HepG2 (cell line): ENCODE results near the gene WIF1. TPM values are rescaled to one million over a fixed set of nuclear protein-coding genes. Genes with fewer than 3 reads are reported as not detected.

Source experiments
- ATAC-seq: fragments of 200-7000 bp; cut with Tn5 transposase; 3 replicates; pipeline ENCODE4 v1.9.1; 2020; ENCODE audit warnings: mild to moderate bottlenecking, moderate library complexity
- BruUV-seq: library from RNA; stranded (reverse); fragments of 400-500 nt; replicated peaks from 2 replicates; lab custom pipeline; 2021; lab: Mats Ljungman, UMichigan
- CTCF ChIA-PET: fragments of 300-600 bp; formaldehyde crosslinking; extraction: SDS; loops from one replicate; lab custom pipeline; 2021; ENCODE audit warnings: low total read pairs, inconsistent platforms, low intra/inter-chr PET ratio; lab: Yijun Ruan, JAX
- POLR2A ChIA-PET: fragments of 350-600 bp; sonication (Branson Sonifier 250); formaldehyde crosslinking; loops from one replicate; lab custom pipeline; 2020; ENCODE audit warnings: antibody characterized with exemption, inconsistent platforms; lab: Yijun Ruan, JAX
- DNase-seq: peaks from one replicate; pipeline ENCODE4 v3.0.0-alpha.2; 2015; ENCODE audit warnings: low spot score
- FAIRE-seq: peaks from 3 replicates; lab custom pipeline; 2011; peaks lifted over from hg19 to GRCh38; lab: Jason Lieb, UNC
- H2AFZ ChIP-seq: one replicate; pipeline ENCODE4 v1.6.1; 2011; ENCODE audit warnings: low read length, inconsistent platforms
- H3K27ac ChIP-seq: fragments of 300-600 bp; 3 replicates; pipeline ENCODE4 v1.8.0; 2011; ENCODE audit warnings: mixed run types, mild to moderate bottlenecking, mixed read lengths, low read length, inconsistent platforms; ENCODE audit not compliant: insufficient read depth; ENCODE audit errors: extremely low read length
- H3K27me3 ChIP-seq, 2 experiments: fragments of 200-600 bp in 1 of 2; 2 replicates in 1 of 2; 3 replicates in 1 of 2; pipeline versions ENCODE4 v1.6.0 to v1.8.0; 2011; ENCODE audit warnings: low read length in 2 of 2, mild to moderate bottlenecking in 2 of 2, moderate library complexity in 2 of 2, inconsistent platforms in 1 of 2; ENCODE audit not compliant: insufficient read depth in 2 of 2, control insufficient read depth in 1 of 2
- H3K36me3 ChIP-seq, 2 experiments: fragments of 200-600 bp in 1 of 2; replicated peaks in 1 of 2; 2 replicates in 1 of 2; 3 replicates in 1 of 2; pipeline versions ENCODE4 v1.5.1 to v1.8.0; 2011; ENCODE audit warnings: low read length in 2 of 2, inconsistent platforms in 1 of 2; ENCODE audit not compliant: insufficient read depth in 2 of 2, control insufficient read depth in 1 of 2
- H3K4me1 ChIP-seq: 2 replicates; pipeline ENCODE4 v1.5.1; 2012; ENCODE audit warnings: low read length, inconsistent platforms; ENCODE audit not compliant: insufficient read depth
- H3K4me2 ChIP-seq: 2 replicates; pipeline ENCODE4 v1.6.0; 2011; ENCODE audit warnings: low read depth, low read length, inconsistent platforms
- H3K4me3 ChIP-seq, 3 experiments: fragments of 200-600 bp in 1 of 3; sonication (generic), shearing (Covaris generic) in 1 of 3; replicated peaks in 1 of 3; 2 replicates each; pipeline ENCODE4 v1.5.1; 2011 to 2016; ENCODE audit warnings: low read length in 3 of 3, inconsistent platforms in 2 of 3, low read depth in 2 of 3, mild to moderate bottlenecking in 2 of 3, control low read depth in 1 of 3, mixed read lengths in 1 of 3; ENCODE audit not compliant: insufficient read depth in 1 of 3
- H3K79me2 ChIP-seq: one replicate; pipeline ENCODE4 v1.6.1; 2011; ENCODE audit warnings: low read length, inconsistent platforms; ENCODE audit not compliant: insufficient read depth
- H3K9ac ChIP-seq: 2 replicates; pipeline ENCODE4 v1.6.0; 2011; ENCODE audit warnings: mild to moderate bottlenecking, low read depth, low read length, inconsistent platforms; ENCODE audit not compliant: insufficient read depth
- H3K9me3 ChIP-seq: 2 replicates; pipeline ENCODE4 v1.5.1; 2012; ENCODE audit warnings: mild to moderate bottlenecking, low read length
- H4K20me1 ChIP-seq: 2 replicates; pipeline ENCODE4 v1.6.0; 2011; ENCODE audit warnings: inconsistent platforms, mild to moderate bottlenecking, low read length, moderate library complexity; ENCODE audit not compliant: insufficient read depth
- MYC ChIP-seq: sonication (generic); formaldehyde crosslinking; IDR thresholded peaks from 2 replicates; pipeline ENCODE4 v1.9.0; 2021; ENCODE audit warnings: missing genetic modification reagents, borderline replicate concordance
- ZBTB25 ChIP-seq: IDR thresholded peaks from 2 replicates; pipeline ENCODE4 v1.6.1; 2018; ENCODE audit warnings: missing genetic modification reagents
- ZNF20 ChIP-seq: sonication (generic); formaldehyde crosslinking; IDR thresholded peaks from 2 replicates; pipeline ENCODE4 v1.4.0; 2020; ENCODE audit warnings: mild to moderate bottlenecking, moderate library complexity, missing genetic modification reagents
- ZNF367 ChIP-seq: sonication (generic); formaldehyde crosslinking; IDR thresholded peaks from 2 replicates; pipeline ENCODE4 v1.4.0; 2020; ENCODE audit warnings: missing genetic modification reagents, borderline replicate concordance
- ZNF552 ChIP-seq: sonication (generic); formaldehyde crosslinking; IDR thresholded peaks from 2 replicates; pipeline ENCODE4 v1.9.0; 2022; ENCODE audit warnings: missing genetic modification reagents, mild to moderate bottlenecking, borderline replicate concordance
- ZNF557 ChIP-seq: sonication (generic); formaldehyde crosslinking; IDR thresholded peaks from 2 replicates; pipeline ENCODE4 v1.4.0; 2020; ENCODE audit warnings: missing genetic modification reagents
- ZNF580 ChIP-seq: IDR thresholded peaks from 2 replicates; pipeline ENCODE4 v1.6.1; 2016; ENCODE audit warnings: low read depth, borderline replicate concordance
- ZUFSP ChIP-seq: sonication (generic); formaldehyde crosslinking; IDR thresholded peaks from 2 replicates; pipeline ENCODE4 v1.9.0; 2021; ENCODE audit warnings: missing genetic modification reagents, mild to moderate bottlenecking, borderline replicate concordance
- WGBS: methylation state at CpG from one replicate; pipeline ENCODE4 v1.1.6; 2017; ENCODE audit warnings: low lambda C conversion rate; 5-methylcytosine and 5-hydroxymethylcytosine counted together
- in situ Hi-C: cut with HindIII; loops from 2 replicates; pipeline ENCODE4 v1.10.0; 2017; ENCODE audit warnings: low pct_unique_long_range_greater_than_20kb; ENCODE audit not compliant: extremely low pct_ligation_motif_present
- intact Hi-C: fragments of 100-400 bp; cut with micrococcal nuclease; formaldehyde crosslinking; loops from one replicate; pipeline ENCODE4 v1.10.0; 2022; ENCODE audit not compliant: unreplicated experiment
- polyA plus RNA-seq, 8 experiments: library from polyadenylated mRNA; depleted of rRNA in 3 of 8; stranded (reverse) in 7 of 8; unstranded in 1 of 8; fragments of >200 nt; fragmentation: Illumina TruSeq in 4 of 8; extraction: Trizol in 4 of 8; gene quantifications; 2 replicates each; pipeline versions ENCODE4 v1.2.1 to v1.2.3, GENCODE V29; 2011 to 2016; ENCODE audit warnings: low read depth in 4 of 8, missing spikeins in 1 of 8, mixed read lengths in 1 of 8; ENCODE audit not compliant: insufficient read depth in 1 of 8
- total RNA-seq, 5 experiments: library from RNA; depleted of rRNA; stranded (reverse); fragments of >200 nt; fragmentation: Illumina TruSeq; extraction: Trizol; gene quantifications; 2 replicates each; pipeline ENCODE4 v1.2.3, GENCODE V29; 2016; ENCODE audit warnings: low read depth in 1 of 5
- TF ChIP-seq, protein P1 (sequence below): sonication (generic); formaldehyde crosslinking; IDR thresholded peaks from 2 replicates; pipeline ENCODE4 v1.5.0; 2020; ENCODE audit warnings: mild to moderate bottlenecking, missing genetic modification reagents, moderate library complexity
- TF ChIP-seq, protein P2 (sequence below), 2 experiments: sonication (generic) in 1 of 2; formaldehyde crosslinking in 1 of 2; IDR thresholded peaks; 2 replicates each; pipeline versions ENCODE4 v1.5.1 to v1.6.1; 2011 to 2020; ENCODE audit warnings: borderline replicate concordance in 1 of 2, low read depth in 1 of 2, low read length in 1 of 2, mild to moderate bottlenecking in 1 of 2, missing genetic modification reagents in 1 of 2, moderate library complexity in 1 of 2

The WIF1 gene
- total and polyA plus RNA-seq, 2 of the 13 experiments (the other 11 are each of a cell fraction or from before 2014, with no cell fraction given), result not detected

GRCh38 chr12:65122703-65123102, 1.6 kb upstream of the WIF1 start:
- TF ChIP-seq, protein P1, sequence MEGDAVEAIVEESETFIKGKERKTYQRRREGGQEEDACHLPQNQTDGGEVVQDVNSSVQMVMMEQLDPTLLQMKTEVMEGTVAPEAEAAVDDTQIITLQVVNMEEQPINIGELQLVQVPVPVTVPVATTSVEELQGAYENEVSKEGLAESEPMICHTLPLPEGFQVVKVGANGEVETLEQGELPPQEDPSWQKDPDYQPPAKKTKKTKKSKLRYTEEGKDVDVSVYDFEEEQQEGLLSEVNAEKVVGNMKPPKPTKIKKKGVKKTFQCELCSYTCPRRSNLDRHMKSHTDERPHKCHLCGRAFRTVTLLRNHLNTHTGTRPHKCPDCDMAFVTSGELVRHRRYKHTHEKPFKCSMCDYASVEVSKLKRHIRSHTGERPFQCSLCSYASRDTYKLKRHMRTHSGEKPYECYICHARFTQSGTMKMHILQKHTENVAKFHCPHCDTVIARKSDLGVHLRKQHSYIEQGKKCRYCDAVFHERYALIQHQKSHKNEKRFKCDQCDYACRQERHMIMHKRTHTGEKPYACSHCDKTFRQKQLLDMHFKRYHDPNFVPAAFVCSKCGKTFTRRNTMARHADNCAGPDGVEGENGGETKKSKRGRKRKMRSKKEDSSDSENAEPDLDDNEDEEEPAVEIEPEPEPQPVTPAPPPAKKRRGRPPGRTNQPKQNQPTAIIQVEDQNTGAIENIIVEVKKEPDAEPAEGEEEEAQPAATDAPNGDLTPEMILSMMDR, result no peak
- no peak for TF ChIP-seq ZNF367
- no peak for TF ChIP-seq ZNF552 (CRISPR knock-in tag)
- TF ChIP-seq ZNF20 (CRISPR knock-in tag), result no peak
- TF ChIP-seq, protein P2, sequence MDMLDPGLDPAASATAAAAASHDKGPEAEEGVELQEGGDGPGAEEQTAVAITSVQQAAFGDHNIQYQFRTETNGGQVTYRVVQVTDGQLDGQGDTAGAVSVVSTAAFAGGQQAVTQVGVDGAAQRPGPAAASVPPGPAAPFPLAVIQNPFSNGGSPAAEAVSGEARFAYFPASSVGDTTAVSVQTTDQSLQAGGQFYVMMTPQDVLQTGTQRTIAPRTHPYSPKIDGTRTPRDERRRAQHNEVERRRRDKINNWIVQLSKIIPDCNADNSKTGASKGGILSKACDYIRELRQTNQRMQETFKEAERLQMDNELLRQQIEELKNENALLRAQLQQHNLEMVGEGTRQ (IDR thresholded peaks at IDR 0.05; ENCODE audit: low read depth, low read length), result no peak
- TF ChIP-seq, protein P2 (CRISPR knock-in tag; IDR thresholded peaks at IDR 0.05; ENCODE audit: borderline replicate concordance), result no peak
- no peak for TF ChIP-seq ZNF557 (CRISPR knock-in tag)
- TF ChIP-seq ZNF580 (CRISPR knock-in tag), result no peak
- TF ChIP-seq MYC, result no peak
- no peak for TF ChIP-seq ZUFSP (CRISPR knock-in tag)
- no peak for TF ChIP-seq ZBTB25
- POLR2A ChIA-PET, result no interaction called here
- no peaks in the 10 kb centered on the region for H3K36me3 ChIP-seq
- no peak overlapping the region for H2AFZ ChIP-seq
- no peaks in the 10 kb centered on the region for H3K79me2 ChIP-seq
- WGBS, result 18% methylated on average over 5 of the region's 5 CpGs
- no peaks in the 10 kb centered on the region for H3K9me3 ChIP-seq
- H3K27me3 ChIP-seq, result no peaks in the 10 kb centered on the region
- H3K4me3 ChIP-seq, result no peak overlapping the region
- no peaks in the 10 kb centered on the region for H4K20me1 ChIP-seq
- FAIRE-seq, result no peak
- no peak overlapping the region for H3K9ac ChIP-seq
- DNase-seq, result no peak
- H3K4me2 ChIP-seq, result no peak overlapping the region
- intact Hi-C loops, result loop anchor here (1.0 kb wide), 2 partner anchors 231 to 320 kb away; no protein-coding TSS in a partner anchor
- H3K4me1 ChIP-seq, result no peaks in the 10 kb centered on the region
- CTCF ChIA-PET, result interaction anchor here (2.3 kb wide), 2 partner anchors 232 to 320 kb away, joined by 8 to 24 read pairs; no protein-coding TSS in a partner anchor
- in situ Hi-C loops, result loop anchor here (5.0 kb wide), 2 partner anchors 230 to 320 kb away; no protein-coding TSS in a partner anchor
- BruUV-seq, result no TSS peak
- no peak for ATAC-seq
- no peak overlapping the region for H3K27ac ChIP-seq
